HG03025 (cell line): ENCODE results near the gene PSMG3.

Experiments
- ATAC-seq: cut with Tn5 transposase; IDR thresholded peaks from one replicate; pipeline ENCODE4 v1.9.1; 2021; ENCODE audit warnings: mild to moderate bottlenecking, moderate library complexity; ENCODE audit not compliant: unreplicated experiment, low FRiP score

Gene PSMG3

DNA sequence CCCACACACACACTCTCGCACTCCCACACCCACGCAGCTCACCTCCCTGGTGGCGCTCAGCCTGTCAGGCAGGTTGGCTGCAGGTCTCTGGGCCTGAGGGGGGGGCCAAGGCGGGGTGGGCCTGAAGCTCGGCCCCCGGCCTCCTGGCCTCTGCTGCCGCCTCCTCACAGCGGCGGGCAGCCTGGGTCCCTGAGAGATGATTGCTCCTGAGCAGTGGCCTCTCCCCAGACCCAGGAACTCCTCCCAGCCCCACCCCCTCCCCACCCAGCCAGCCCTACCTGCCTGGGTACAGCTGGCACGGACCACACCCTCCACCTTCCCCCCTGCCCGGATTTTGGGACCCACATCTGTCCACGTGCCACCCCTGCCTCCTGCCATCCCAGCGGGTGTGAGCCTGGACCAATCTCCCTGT lies 9.2 kb downstream of the PSMG3 start:
- no peak for ATAC-seq

DNA sequence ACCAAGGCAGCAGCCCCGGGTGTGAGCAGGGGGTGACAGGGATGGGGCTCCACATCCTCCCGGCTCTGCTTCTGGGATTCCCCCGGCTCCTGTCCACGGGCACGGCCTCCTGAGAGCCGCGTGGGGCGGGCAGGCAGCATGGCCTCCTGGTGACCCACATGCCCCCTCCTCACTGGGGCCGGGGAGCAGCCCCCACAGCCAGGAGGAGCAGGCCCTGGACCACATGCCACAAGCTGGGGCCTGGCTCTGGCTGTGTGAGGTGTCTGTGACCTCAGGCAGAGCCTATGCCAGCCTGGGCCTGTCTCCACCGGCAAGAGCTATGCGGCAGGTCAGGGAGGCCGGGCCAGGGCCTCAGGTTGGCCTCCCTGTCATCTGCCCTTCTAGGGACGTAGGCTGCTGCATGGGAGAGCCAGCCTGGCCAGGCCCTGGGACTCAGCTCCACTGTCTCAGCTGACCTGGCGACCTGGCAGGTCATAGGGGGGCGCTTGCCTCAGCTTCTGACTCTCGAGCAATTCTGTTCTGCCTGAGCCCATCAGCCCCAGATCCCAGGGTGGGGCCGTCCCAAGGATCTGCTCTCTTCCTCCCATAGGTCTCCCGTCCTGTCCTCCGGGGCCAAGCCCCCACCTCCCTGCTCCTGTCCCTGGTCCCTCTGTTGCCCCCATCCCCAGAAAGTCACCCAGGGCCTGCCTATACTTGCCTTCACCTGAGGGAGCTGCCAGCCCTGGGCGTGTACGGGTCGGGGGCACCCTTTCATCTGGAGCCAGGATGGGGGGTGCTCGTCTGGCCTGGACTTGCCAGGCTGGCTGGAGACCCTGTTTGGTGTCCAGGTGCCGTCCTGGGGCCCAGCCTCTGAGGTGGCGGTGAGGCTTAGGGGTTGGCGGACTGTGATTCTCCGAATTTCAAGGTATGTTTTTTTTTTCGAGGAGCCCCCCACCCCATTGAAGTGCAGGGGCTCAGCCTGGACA lies 9.9 kb downstream of the PSMG3 start:
- no peak for ATAC-seq

DNA sequence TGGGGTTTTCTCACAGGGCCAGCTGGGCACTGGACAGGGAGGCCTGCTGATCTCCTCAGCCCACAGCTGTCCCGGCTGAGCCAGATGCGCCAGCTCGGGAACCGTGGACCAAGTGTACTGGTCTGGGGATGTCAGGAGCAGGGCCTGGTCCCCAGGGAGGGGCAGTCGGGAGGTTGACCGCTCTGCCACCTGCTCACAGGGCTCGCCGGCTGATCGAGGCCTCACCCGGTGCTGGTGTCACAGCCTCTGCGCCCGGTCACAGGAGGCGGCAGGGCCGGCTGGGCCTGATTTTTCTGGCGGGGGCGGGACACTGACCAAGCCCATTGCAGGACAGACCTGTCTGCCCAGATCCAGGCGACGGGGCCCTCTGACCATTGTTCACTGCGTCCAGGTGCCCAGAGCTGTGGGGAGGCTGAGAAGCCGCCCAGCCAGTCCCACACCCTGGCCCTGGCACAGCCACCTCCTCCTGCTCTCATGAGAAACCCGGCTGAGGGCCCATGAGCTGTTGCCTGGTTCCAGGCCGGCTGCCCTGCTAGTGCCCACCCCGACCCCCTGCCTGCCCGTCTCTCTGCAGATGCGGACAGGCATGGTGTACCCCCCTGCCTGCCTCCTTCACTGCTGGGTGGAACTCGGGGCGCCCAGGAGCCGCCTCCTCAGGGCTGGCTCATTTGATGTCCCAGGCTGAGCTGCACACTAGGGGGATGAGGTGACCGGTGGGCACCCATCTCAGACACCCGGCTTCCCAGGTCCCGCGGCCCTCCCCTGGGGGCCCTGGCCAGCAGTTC lies 10.8 kb downstream of the PSMG3 start:
- ATAC-seq, result no peak

DNA sequence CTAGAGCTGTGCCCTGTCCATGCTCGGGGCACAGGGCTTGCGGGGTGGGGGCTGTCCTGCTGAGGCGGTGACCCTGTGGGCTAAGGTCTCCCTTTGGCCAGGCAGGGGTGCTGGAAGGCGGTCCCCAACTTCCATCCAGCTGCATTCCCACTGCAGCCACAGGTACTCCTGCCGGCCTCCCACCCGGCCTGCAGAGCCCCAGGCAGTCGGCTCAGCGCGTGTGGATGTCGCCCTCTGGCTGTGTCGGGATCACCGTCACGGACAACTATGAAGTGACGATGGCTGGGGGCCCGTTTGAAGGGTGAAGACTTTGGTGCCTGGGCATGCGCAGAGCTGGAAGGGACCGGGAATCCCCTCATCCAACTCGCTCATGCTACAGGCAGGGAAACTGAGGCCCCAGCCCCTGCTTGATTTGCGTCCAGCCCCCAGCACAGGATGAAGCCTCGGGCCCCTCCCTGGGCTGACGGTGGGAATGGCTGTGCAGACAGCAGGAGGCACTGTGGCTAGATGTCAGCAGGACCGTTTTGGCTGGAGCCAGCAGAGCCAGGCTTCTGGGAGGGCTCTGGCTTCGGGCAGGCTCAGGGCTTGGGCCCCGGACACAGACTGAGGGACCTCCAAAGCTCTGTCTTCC lies 11.5 kb downstream of the PSMG3 start:
- no peak for ATAC-seq

DNA sequence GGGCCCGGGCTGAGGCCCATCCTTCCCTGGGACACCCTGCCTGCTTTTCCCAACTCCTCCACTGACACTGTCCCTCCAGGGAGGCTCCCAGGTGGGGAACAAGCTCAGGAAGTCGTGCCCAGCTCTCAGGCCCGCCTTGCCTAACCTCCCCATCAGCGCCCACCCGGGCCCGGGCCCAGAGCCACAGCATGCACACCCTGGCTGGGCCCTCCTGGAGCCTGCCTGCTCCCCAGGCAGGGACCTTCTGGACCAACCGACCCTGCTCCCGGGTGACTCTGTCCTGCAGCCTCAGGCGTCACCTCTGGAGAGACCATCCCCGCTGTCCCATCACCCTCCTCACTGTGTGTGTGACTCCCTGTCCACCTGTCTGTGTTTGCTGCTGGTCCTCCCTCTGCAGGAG lies 12.1 kb downstream of the PSMG3 start:
- no peak for ATAC-seq

DNA sequence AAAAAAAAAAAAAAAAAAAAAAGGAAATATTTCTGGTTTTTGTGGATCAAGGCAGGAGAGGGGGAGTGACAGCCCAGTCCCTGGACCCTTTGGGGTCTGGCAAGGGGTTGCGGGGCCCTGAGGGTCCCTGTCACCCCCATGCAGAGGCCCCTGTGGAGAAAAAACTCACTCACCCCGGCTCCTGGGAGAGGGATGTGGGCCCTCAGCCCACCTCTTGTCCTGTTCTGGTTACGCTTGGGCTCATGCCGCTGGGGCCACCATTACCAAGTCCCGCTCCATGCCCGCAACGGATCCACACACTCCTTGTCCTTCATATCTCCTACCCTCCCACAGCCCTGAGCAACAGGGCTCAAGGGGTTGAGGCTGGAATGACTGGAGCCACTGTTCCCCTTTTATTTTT lies 12.8 kb downstream of the PSMG3 start:
- ATAC-seq, result no peak

DNA sequence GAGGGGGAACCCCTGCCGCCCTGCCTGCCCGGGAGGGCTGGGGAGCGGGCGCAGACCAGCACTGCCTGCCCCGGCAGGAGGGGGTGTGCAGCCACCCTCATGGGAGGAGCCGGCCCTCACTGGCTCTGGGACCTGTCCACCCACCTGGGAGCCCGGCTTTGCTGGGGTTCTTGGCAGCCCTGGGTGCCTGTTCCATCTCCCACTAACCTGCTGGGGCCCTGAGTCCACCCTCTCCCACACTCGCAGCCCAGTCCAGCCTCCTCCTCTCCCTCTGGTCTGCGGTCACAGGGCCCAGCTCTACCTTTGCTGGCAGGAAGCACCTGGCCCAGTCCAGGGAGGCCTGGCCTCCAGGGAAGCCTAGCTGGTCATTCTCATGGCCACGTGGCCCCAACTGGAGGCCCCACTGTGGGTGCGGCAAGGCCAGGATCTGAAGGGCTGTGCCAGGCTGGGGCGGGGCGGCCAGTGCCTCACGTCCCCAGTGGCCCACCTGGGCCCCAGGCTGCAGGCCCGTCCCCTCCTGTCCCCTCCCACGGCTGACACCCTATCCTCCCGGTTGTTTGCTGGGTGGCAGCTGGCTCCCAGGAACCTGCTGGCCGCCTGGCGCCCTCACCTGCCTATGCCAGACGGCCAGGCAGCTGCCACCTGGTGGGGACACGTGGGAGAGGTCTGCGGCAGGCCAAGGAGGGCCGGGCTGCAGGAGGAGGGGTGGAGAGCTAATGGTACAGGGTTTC lies 13.9 kb downstream of the PSMG3 start, which contains the start of gene TMEM184A:
Gene TMEM184A (minus strand): TSS at position 393 of the 731 bp plus-strand sequence. CDS start 721 bp downstream, outside the sequence.
- ATAC-seq, result no peak

DNA sequence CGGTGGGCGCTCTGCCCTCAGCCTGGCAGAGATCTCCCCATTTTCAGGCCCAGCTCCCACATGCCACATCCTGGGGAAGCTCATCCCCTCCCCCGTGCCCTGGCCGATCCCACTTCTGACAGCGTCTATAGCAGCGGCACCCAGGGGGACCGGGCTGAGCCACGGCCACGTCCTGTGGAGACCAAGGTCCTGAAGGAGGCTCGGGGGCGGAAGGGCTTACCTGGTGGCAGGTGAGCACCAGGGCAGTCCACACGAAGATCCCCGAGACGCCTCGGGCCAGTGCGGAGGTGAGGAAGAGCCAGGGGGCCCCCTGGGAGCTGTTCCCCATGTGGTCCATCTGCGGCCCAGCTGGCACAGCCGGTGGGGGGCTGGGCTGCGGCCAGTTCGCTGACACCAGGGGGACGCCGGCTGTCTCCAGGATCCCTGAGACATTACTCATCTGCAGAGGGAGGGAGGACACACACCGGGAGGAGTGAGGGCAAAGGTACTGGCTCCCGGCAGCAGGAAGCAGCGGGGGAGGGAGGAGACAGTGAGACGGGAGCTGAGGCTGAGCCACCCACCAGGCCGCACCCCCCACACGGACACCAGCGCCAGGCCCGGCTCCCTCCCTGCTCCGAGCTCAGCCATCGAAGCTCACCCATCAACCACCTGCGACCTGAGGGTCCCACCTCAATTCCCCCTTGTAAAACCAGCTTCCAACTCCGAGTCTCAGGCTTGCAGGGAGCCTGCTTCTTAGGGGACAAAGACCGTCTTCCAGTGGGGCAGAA lies 14.6 kb downstream of the PSMG3 start:
- no peak for ATAC-seq

DNA sequence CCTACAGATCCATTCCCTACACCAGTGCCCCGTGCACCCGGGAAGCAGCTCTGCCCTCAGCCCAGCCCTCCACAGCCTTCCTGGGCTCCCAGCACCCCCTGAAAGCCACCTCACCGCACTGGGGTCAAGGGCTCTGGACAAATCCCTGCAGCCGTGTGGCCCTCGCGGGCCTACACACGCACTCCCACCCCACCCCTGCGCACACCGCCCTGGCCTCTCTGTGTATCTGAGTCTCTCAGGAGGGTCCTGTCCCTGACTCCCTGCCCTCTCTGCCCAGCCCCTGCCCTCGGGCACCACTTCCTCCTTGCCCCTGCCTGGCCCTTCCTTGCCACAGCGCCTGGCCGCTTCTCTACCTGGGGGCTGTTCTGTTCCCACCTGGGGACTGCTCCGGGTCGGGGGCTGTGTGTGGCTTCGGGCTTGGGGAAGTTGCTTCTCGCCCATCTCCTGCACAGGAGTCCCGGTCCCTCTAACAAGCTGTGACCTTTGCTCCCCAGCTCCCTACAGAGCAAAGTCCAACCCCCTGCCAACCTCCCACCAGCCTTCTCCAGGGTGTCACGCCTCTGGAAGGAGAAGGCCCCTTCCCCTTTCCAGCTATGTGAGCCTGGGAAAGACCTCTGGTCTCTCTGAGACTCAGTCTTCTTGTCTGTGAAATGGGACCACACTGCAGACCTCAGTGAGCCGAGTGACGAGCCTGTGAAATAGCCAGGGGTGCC lies 15.3 kb downstream of the PSMG3 start:
- no peak for ATAC-seq

DNA sequence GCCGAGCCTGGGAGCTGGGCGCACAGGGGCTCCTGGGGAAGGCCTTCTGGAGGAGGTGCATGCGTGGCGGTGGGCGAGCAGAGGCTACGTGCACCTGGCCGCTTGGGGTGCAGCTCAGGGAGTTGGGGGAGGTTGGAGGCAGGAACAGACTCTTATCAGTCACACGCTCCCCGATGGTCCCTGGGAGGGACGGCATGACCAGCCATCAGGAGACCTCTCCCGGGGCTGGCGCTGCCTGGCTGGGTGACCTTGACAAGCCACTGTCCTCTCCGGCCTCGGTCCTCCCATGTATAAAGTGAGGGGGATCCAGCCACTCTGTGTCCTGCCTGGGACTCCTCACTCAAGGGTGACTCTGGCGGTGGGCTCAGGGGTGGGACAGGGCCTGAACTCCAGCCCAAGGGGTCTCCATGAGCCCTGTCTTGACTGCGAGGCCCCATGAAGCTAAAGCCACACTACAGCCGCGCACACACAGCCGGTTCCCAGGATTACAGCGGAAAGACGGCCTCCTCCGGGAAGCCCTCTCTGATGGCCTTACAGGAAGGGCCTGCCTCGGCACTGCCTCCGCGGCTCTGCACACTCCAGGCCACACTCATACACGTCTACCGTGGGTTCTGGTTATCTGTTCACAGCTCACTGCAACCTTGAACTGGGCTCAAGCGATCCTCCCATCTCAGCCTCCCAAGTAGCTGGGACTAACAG lies 16.2 kb downstream of the PSMG3 start:
- ATAC-seq, result no peak

DNA sequence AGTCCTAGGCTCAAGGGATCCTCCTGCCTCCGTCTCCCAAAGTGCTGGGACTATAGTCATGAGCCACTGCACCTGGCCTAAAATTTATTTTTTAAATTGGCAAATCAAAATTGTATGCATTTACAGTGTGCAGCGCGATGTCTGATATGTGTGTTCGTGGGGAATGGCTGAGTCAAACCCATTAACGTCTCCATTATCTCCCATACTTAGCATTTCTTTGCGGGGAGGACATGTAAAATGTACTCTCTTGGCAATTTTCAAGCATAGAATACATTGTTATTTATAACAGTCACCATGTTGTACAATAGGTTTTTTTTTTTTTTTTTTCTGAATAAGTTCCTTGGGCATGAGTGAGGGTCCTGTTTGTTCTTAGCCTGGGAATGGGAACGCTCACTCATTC lies 17.6 kb downstream of the PSMG3 start:
- no peak for ATAC-seq

DNA sequence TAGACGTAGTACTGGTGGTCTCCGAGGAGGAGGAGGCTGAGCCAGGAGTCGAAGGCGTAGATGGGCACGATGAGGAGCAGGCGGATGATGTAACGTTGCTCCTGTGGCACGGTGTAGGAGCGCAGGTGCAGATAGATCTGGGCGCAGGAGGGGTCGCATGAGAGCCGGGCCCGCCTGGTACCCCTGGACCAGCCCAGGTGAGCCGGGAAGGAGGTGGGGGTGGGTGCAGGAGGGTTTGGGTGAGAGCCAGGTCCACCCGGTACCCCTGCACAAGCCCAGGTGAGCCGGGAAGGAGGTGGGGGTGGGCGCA lies 19.0 kb downstream of the PSMG3 start:
- ATAC-seq, result no peak

DNA sequence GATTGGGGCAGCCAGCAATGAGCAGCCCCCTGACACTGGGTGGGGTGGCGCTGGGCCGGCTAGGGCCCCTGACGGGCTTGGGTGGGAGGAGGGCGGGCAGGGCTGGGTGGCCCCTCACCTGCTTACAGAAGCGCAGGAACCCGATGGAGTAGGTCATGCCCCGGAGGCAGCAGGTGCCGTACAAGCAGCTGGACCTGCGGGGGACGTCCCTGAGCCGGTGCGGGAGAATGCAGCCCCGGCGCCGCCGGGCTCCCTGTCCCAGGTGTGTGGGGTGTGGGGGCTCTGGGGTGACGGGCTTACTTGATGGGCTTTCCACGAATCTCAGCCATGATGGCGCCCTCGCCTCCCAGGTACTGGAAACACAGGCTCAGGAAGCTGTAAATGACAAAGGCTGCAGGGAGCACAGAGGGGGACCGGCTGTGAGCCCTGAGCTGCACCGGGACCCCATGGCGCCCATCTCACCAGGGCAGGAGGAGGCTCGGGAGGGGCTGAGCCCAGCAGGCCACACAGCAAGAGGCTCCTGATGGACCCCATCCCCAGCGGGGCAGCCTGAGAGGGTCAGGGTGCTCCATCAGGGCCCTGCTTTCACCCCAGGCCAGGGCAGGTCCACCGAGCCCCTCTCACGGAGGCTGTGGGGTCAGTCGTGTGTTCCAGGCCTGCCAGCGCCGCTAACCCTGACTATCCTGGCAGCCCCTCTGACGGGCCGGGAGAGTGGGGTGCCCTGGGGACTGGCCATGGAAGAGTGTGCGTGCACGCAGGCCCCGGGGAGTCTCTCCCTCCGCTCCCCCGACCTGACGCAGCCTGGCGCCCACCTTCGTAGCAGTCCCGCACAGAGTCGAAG lies 19.6 kb downstream of the PSMG3 start:
- no peak for ATAC-seq

DNA sequence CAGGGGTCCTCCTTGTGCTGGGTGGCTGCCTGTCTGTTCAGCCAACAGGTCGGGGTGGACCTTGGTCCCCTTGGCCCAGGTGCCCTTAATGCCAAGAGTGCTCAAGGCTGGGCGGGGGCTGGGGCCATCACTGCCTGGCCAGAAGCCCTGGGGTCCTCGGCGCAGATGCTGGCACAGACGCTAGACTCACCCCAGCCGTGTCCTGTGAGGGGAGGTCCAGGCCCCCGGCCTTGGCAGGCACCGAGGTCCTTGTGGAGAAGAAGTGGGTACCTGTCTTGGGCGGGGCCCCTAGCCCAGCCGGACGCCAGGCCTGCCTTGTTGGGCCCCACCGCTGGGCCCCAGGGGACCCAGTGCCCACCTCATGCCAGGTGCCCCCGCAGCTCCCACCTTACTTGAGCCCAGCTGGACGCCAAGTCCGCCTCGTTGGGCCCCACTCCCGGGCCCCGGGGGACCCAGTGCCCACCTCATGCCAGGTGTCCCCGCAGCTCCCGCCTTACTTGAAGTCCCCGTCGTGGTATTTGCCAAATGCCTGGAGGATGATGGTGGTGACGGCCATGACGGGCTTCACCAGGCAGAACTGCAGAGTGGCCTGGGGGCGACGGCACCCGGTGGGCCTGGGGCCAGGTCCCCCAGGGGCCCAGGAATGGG lies 20.4 kb downstream of the PSMG3 start:
- ATAC-seq, result no peak

DNA sequence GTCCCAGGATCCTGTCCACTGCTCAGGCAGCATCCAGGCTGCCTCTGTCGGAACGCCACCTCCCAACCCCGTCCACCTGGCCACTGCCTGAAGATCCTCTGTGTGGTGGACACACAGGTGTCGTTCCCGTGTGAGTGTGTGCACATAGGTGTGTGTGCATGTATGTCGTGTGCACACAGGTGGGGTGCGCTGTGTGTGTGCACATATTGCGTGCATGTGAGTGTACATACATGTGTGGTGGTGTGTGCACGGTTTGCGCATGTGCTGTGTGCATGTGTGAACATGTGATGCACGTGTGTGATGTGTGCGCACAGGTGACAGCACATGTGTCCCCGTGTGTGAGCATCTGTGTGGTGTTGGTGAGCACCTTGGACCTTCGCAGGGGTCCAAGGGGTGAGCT lies 20.9 kb downstream of the PSMG3 start:
- ATAC-seq, result no peak

DNA sequence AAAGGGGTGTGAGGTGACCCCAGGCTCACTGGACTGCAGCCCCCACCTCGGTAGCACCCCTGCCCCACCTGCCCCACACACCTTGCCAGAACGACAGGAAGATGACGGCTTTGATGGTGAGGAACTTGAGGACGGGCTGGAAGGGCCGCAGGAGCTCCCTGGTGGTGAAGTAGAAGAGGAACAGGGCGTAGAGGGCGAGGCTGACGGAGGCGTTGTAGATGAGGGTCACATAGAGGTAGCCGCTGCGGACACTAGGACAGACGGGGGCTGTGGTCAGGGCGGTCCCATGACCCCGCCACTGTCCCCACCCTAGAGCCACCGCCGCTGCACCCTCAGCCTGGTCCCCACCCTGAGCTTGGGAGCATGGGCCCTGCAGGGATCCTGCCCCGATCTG lies 21.4 kb downstream of the PSMG3 start:
- no peak for ATAC-seq

DNA sequence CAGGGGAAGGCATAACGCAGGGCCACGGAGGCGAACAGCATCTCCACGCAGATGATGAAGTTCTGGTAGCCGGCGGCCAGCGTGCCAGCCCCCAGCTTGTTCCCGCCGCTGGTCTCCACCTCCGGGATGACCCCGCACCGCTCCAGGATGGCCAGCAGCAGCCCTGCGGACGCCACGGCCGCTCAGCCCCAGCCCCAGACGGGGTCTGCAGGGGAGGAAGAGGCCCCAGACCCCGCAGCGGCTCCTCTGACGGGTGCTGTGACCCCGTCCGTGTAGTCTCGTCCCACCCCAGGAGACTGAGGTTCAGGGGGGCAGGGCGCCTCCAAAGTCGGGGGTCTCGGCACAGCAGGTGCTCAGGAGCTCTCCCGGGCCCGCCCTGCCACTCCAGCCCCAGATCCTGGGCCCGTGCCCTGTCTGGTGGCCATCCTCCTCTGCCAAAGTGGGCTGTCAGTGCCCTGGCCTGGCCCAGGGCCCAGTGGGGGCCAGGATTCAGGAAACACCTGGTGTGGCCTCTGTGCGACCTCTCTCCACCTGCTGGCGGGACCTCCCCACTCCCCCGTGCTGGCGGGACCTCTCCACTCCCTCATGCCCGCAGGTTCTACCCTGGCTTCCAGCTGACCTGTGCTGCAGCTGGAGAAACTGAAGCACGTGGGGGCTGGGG lies 21.9 kb downstream of the PSMG3 start:
- no peak for ATAC-seq
